ENCODE measurements around the gene GRK3. TPM values are rescaled to one million over a fixed set of nuclear protein-coding genes. Genes with fewer than 3 reads are reported as not detected.
A peak's percentile ranks its signal among the peaks of the same experiment; 100 is the strongest.

GRK3 gene
- total and polyA plus RNA-seq, 8 donors, result 18.4 to 33.9 (median 23.8) TPM

DNA sequence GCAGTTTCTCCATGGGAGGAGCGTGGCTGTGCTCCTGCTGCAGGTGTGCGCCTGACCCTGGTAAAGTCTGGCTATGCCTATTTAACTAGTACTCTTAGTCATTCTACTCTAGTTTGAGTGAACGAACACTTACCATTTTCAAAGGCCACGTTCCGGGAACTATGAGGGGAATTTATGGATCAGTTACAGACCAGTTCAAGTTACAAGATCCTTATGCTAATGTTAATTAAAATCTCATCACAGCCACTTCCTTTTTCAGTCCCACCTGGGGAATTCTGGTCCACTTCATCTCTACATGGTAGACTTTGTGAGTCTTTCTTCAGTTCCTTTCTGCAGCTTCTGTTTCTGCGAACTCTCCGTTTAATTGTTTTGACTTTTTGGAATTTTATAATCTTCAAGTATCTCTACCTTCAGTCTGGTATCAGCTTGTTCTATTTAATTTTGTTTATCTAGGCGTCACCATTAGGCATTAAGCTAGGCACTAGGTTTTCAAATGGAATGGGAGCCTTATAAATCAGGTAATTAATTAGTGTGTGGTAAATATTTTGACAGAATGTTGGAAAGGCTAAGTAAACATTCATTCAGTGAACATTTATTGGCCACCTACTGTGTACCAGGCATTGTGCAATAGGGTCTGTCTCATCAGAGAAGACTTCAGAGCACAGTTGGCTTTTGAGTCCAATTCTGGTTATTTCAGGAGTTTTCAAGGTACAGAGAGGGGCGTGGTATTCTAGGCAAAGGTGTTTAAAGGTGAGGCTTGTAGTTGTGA lies 78.9 kb downstream of the GRK3 start:
- Histone ChIP-seq H3K9me3 (peaks cover 0 to 4% of the 10 kb centered on the region in 2 donors), H3K36me3 (no peaks in the 10 kb centered on the region), H3K4me1 (peaks cover 5% of the 10 kb centered on the region in 2 donors), H3K27me3 (no peaks in the 10 kb centered on the region), H3K4me3 (no peak overlapping the region), H3K27ac (no peak overlapping the region)
- peak; percentile 32 for ATAC-seq
- intact Hi-C loops (cut with DNase I), result no loop called here
- no peak for DNase-seq
- no peak for TF ChIP-seq CTCF (IDR thresholded peaks at IDR 0.05)

DNA sequence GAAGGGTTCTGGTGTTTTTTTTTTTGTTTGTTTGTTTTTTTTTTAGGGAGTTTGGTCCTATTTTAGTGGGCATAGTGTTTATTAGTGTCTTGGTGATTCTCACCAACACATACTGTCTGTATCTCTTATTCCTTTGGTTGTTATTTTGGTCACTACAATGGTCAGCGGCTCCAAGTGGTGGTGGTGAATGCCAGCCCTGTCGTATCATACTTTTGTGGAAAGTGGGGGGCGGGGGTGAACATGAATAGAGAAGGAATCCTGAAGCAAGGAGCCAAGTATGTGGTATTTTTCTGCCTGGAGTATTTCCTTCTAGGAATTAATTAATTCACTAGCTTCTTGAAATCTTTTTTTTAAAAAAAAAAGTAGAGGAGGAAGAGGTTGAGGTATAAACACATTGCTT lies 79.6 kb downstream of the GRK3 start:
- Histone ChIP-seq H3K36me3 (no peaks in the 10 kb centered on the region), H3K4me1 (peaks cover 5% of the 10 kb centered on the region in 2 donors), H3K9me3 (peaks cover 0 to 4% of the 10 kb centered on the region in 2 donors), H3K27ac (no peak overlapping the region), H3K27me3 (no peaks in the 10 kb centered on the region), H3K4me3 (no peak overlapping the region)
- ATAC-seq (peak; percentile 17), DNase-seq (no peak)
- TF ChIP-seq CTCF (IDR thresholded peaks at IDR 0.05), result no peak
- intact Hi-C loops (cut with DNase I), result no loop called here

GRCh38 chr22:25645266-25645665 lies 80.8 kb downstream of the GRK3 start:
- no peak for TF ChIP-seq CTCF (IDR thresholded peaks at IDR 0.05)
- intact Hi-C loops (cut with DNase I), result no loop called here
- ATAC-seq, result peak; percentile 29
- H3K4me3 ChIP-seq, result no peak overlapping the region
- no peaks in the 10 kb centered on the region for H3K27me3 ChIP-seq
- peaks cover 5% of the 10 kb centered on the region in 2 donors for H3K4me1 ChIP-seq
- no peak for DNase-seq
- H3K36me3 ChIP-seq, result no peaks in the 10 kb centered on the region
- no peaks in the 10 kb centered on the region for H3K9me3 ChIP-seq
- no peak overlapping the region for H3K27ac ChIP-seq

GRCh38 chr22:25645964-25646363 lies 81.5 kb downstream of the GRK3 start:
- Histone ChIP-seq H3K9me3 (no peaks in the 10 kb centered on the region), H3K4me1 (peaks cover 5 to 11% of the 10 kb centered on the region in 2 donors)
- no peak for TF ChIP-seq CTCF (IDR thresholded peaks at IDR 0.05)

GRCh38 chr22:25650833-25651232 lies 86.4 kb downstream of the GRK3 start:
- intact Hi-C loops (cut with DNase I), result no loop called here
- no peak overlapping the region for H3K4me3 ChIP-seq
- H3K27ac ChIP-seq, result no peak overlapping the region
- DNase-seq (no peak), ATAC-seq (no peak)
- no peaks in the 10 kb centered on the region for H3K36me3 ChIP-seq
- H3K27me3 ChIP-seq, result no peaks in the 10 kb centered on the region
- no peaks in the 10 kb centered on the region for H3K9me3 ChIP-seq
- H3K4me1 ChIP-seq, result peaks cover 0 to 10% of the 10 kb centered on the region in 2 donors
- TF ChIP-seq CTCF (IDR thresholded peaks at IDR 0.05), result no peak

More at GRCh38 chr22:25645964-25646363, 81.5 kb downstream of the GRK3 start:
- no peaks in the 10 kb centered on the region for H3K27me3 ChIP-seq
- no peak overlapping the region for H3K4me3 ChIP-seq
- intact Hi-C loops (cut with DNase I), result no loop called here
- DNase-seq, result no peak
- no peak for ATAC-seq
- H3K27ac ChIP-seq, result no peak overlapping the region
- no peaks in the 10 kb centered on the region for H3K36me3 ChIP-seq
